K562 (cell line): ENCODE data around the gene UBE2E3. TPM values are rescaled to one million over a fixed set of nuclear protein-coding genes. Genes with fewer than 3 reads are reported as not detected.

Experiments used
- ATAC-seq: fragments of 200-7000 bp; cut with Tn5 transposase; 3 replicates; pipeline ENCODE4 v1.9.1; 2020; ENCODE audit warnings: moderate library complexity
- BruUV-seq: library from RNA; stranded (reverse); fragments of 400-500 nt; replicated peaks from 2 replicates; lab custom pipeline; 2021; lab: Mats Ljungman, UMichigan
- CTCF ChIA-PET: fragments of 300-600 bp; formaldehyde crosslinking; extraction: SDS; loops from one replicate; lab custom pipeline; 2021; ENCODE audit warnings: low intra/inter-chr PET ratio; lab: Yijun Ruan, JAX
- POLR2A ChIA-PET: fragments of 300-600, 350-650 bp; sonication (Branson Sonifier 250); formaldehyde crosslinking; extraction: SDS; loops from one replicate; lab custom pipeline; 2021; ENCODE audit warnings: antibody characterized with exemption, inconsistent platforms; lab: Yijun Ruan, JAX
- DNase-seq, 4 experiments: peaks; one replicate each; pipeline versions ENCODE4 v3.0.0 to v3.0.0-alpha.2; 2011 to 2018; ENCODE audit warnings: low spot score in 3 of 4, mixed read lengths in 3 of 4; ENCODE audit errors: extremely low read depth in 1 of 4
- FAIRE-seq: peaks from 2 replicates; lab custom pipeline; 2011; peaks lifted over from hg19 to GRCh38; lab: Jason Lieb, UNC
- H2AFZ ChIP-seq: 2 replicates; pipeline ENCODE4 v1.6.0; 2011; ENCODE audit warnings: low read depth, low read length, control low read depth, inconsistent platforms
- H3K27ac ChIP-seq: fragments of 200-600 bp; 3 replicates; pipeline ENCODE4 v1.8.0; 2011; ENCODE audit warnings: low read depth, mild to moderate bottlenecking, control low read depth, inconsistent platforms, low read length, moderate library complexity, mixed read lengths; ENCODE audit errors: extremely low read depth
- H3K27me3 ChIP-seq, 2 experiments: fragments of 300-600 bp in 1 of 2; 2 replicates in 1 of 2; 3 replicates in 1 of 2; pipeline versions ENCODE4 v1.6.0 to v1.8.0; 2011; ENCODE audit warnings: inconsistent platforms in 2 of 2, low read length in 2 of 2, mild to moderate bottlenecking in 1 of 2, mixed read lengths in 1 of 2, moderate library complexity in 1 of 2; ENCODE audit not compliant: control insufficient read depth in 2 of 2, insufficient read depth in 2 of 2
- H3K36me3 ChIP-seq: fragments of 300-600 bp; 3 replicates; pipeline ENCODE4 v1.8.0; 2011; ENCODE audit warnings: mild to moderate bottlenecking, low read length, inconsistent platforms; ENCODE audit not compliant: control insufficient read depth, insufficient read depth
- H3K4me1 ChIP-seq, 2 experiments: fragments of 200-600 bp in 1 of 2; replicated peaks in 1 of 2; 2 replicates in 1 of 2; 3 replicates in 1 of 2; pipeline versions ENCODE4 v1.5.1 to v1.8.0; 2011; ENCODE audit warnings: inconsistent platforms in 2 of 2, low read length in 2 of 2, mild to moderate bottlenecking in 1 of 2, mixed read lengths in 1 of 2, moderate library complexity in 1 of 2; ENCODE audit not compliant: control insufficient read depth in 2 of 2, insufficient read depth in 2 of 2
- H3K4me2 ChIP-seq: 2 replicates; pipeline ENCODE4 v1.6.1; 2011; ENCODE audit warnings: low read length, control low read depth, inconsistent platforms, mixed read lengths; ENCODE audit not compliant: insufficient read depth
- H3K4me3 ChIP-seq: fragments of 200-600 bp; sonication (generic), shearing (Covaris generic); 2 replicates; pipeline ENCODE4 v1.5.1; 2016; ENCODE audit warnings: control low read depth, inconsistent platforms
- H3K79me2 ChIP-seq: fragments of 200-600 bp; 3 replicates; pipeline ENCODE4 v1.8.0; 2011; ENCODE audit warnings: low read length, inconsistent platforms; ENCODE audit not compliant: control insufficient read depth, insufficient read depth
- H3K9ac ChIP-seq, 2 experiments: 2 replicates each; pipeline versions ENCODE4 v1.6.0 to v1.6.1; 2011; ENCODE audit warnings: low read depth in 2 of 2, low read length in 2 of 2, control low read depth in 1 of 2, inconsistent platforms in 1 of 2, mild to moderate bottlenecking in 1 of 2, mixed read lengths in 1 of 2; ENCODE audit not compliant: insufficient read depth in 1 of 2
- H3K9me1 ChIP-seq: one replicate; pipeline ENCODE4 v1.6.0; 2011; ENCODE audit warnings: inconsistent platforms, mild to moderate bottlenecking, low read length, moderate library complexity; ENCODE audit not compliant: control insufficient read depth, insufficient read depth
- H3K9me3 ChIP-seq: replicated peaks from 2 replicates; pipeline ENCODE4 v1.5.1; 2011; ENCODE audit warnings: low read depth, low read length, inconsistent platforms; ENCODE audit not compliant: control insufficient read depth, insufficient read depth
- H4K20me1 ChIP-seq: replicated peaks from 2 replicates; pipeline ENCODE4 v1.6.1; 2011; ENCODE audit warnings: low read length, inconsistent platforms, mixed read lengths; ENCODE audit not compliant: control insufficient read depth, insufficient read depth
- ETV6 ChIP-seq, 3 experiments: fragments of 150-350 bp in 1 of 3; sonication (generic) in 1 of 3; formaldehyde crosslinking in 1 of 3; IDR thresholded peaks; 2 replicates each; pipeline versions ENCODE4 v1.6.1 to v1.8.0; 2014 to 2022; ENCODE audit warnings: borderline replicate concordance in 2 of 3, low read depth in 2 of 3, antibody characterized with exemption in 1 of 3, low read length in 1 of 3, mild to moderate bottlenecking in 1 of 3, missing genetic modification reagents in 1 of 3
- HNRNPK ChIP-seq: fragments of 200-400 bp; formaldehyde crosslinking; IDR thresholded peaks from one replicate; pipeline ENCODE4 v1.6.1; 2018; ENCODE audit warnings: mild to moderate bottlenecking, low read depth, low read length; ENCODE audit not compliant: poor library complexity, severe bottlenecking
- NEUROD1 ChIP-seq: fragments of 150-350 bp; IDR thresholded peaks from 2 replicates; pipeline ENCODE4 v1.6.1; 2014; ENCODE audit warnings: borderline replicate concordance, low read length, low read depth; ENCODE audit not compliant: partially characterized antibody
- NFYB ChIP-seq: IDR thresholded peaks from 2 replicates; pipeline ENCODE4 v1.6.1; 2011; ENCODE audit warnings: mild to moderate bottlenecking, moderate library complexity; ENCODE audit not compliant: insufficient read length; ENCODE audit errors: extremely low read depth
- PHF8 ChIP-seq: fragments of 200-600 bp; sonication (generic); IDR thresholded peaks from 2 replicates; pipeline ENCODE4 v1.6.1; 2012; ENCODE audit warnings: mixed run types, mild to moderate bottlenecking, inconsistent platforms, low read length, moderate library complexity, borderline replicate concordance
- POLR2G ChIP-seq: fragments of 200-400 bp; formaldehyde crosslinking; IDR thresholded peaks from 2 replicates; pipeline ENCODE4 v1.6.1; 2017; ENCODE audit warnings: low read depth, mild to moderate bottlenecking, antibody characterized with exemption, low read length, moderate library complexity
- RFX5 ChIP-seq: IDR thresholded peaks from 2 replicates; pipeline ENCODE4 v1.6.1; 2011; ENCODE audit warnings: low read depth, mild to moderate bottlenecking, improper control_type of control experiment, low read length
- TBL1XR1 ChIP-seq, 2 experiments: IDR thresholded peaks; 2 replicates each; pipeline ENCODE4 v1.6.1; 2012; ENCODE audit warnings: improper control_type of control experiment in 2 of 2, low read length in 2 of 2, mild to moderate bottlenecking in 1 of 2
- TSC22D4 ChIP-seq: fragments of 450-650 bp; IDR thresholded peaks from 2 replicates; pipeline ENCODE4 v1.6.1; 2016; ENCODE audit warnings: missing genetic modification characterization, missing biosample characterization, control low read depth
- XRCC3 ChIP-seq: fragments of 450-650 bp; IDR thresholded peaks from 2 replicates; pipeline ENCODE4 v1.6.1; 2017; ENCODE audit warnings: mild to moderate bottlenecking, moderate library complexity
- WGBS: fragments of 100-300 bp; shearing (Covaris generic); methylation state at CpG from one replicate; pipeline ENCODE4 v1.1.6; 2016; ENCODE audit warnings: low coverage, mixed read lengths; ENCODE audit not compliant: insufficient coverage; ENCODE audit errors: missing lambda C conversion rate; 5-methylcytosine and 5-hydroxymethylcytosine counted together
- in situ Hi-C: fragments of 300-500 bp; cut with MboI; formaldehyde crosslinking; loops from 4 replicates; pipeline ENCODE4 v1.15.0; 2018; ENCODE audit warnings: inconsistent platforms, mixed read lengths
- intact Hi-C: fragments of 100-400 bp; cut with micrococcal nuclease; formaldehyde crosslinking; loops from 2 replicates; pipeline ENCODE4 v1.14.2; 2022
- polyA plus RNA-seq, 8 experiments: library from polyadenylated mRNA; depleted of rRNA in 4 of 8; stranded (reverse) in 5 of 8; unstranded in 3 of 8; fragments of >200 nt; fragmentation: Nextera tagmentation in 2 of 8; fragmentation: Illumina TruSeq in 1 of 8; extraction: Ambion mirVana in 2 of 8; extraction: Trizol in 1 of 8; gene quantifications; 2 replicates each; pipeline versions ENCODE4 v1.2.1 to v1.2.3, GENCODE V29; 2011 to 2014; ENCODE audit warnings: inconsistent platforms in 1 of 8, missing spikeins in 1 of 8
- total RNA-seq, 7 experiments: library from RNA; depleted of rRNA in 6 of 7; stranded (reverse); fragments of >200 nt in 6 of 7; fragmentation: Illumina TruSeq in 2 of 7; extraction: Trizol in 2 of 7; gene quantifications; 2 replicates each; pipeline versions ENCODE4 v1.2.1 to v1.2.3, GENCODE V29; 2011 to 2021; ENCODE audit warnings: low replicate concordance in 1 of 7
- TF ChIP-seq, protein P1 (sequence below): fragments of 450-650 bp; IDR thresholded peaks from 2 replicates; pipeline ENCODE4 v1.6.1; 2017; ENCODE audit warnings: antibody characterized with exemption

UBE2E3 gene
- total and polyA plus RNA-seq, 9 of the 15 experiments (the other 6 are each of a cell fraction or from before 2014, with no cell fraction given) = 58.2 to 173 (median 78.0) TPM

GRCh38 chr2:180947208-180947689, 33.2 kb upstream of the UBE2E3 start:
- Histone ChIP-seq H3K9me1 (no peaks in the 10 kb centered on the region), H3K36me3 (no peaks in the 10 kb centered on the region), H3K27ac (no peak overlapping the region), H4K20me1 (no peaks in the 10 kb centered on the region), H3K4me2 (no peak overlapping the region), H3K4me1 (no peaks in the 10 kb centered on the region), H3K27me3 (no peaks in the 10 kb centered on the region), H3K9ac (no peak overlapping the region), H2AFZ (no peak overlapping the region), H3K4me3 (no peak overlapping the region), H3K79me2 (no peaks in the 10 kb centered on the region), H3K9me3 (no peaks in the 10 kb centered on the region)
- TF ChIP-seq POLR2G (no peak), TSC22D4 (tag) (no peak), RFX5 (no peak), TBL1XR1 (IDR thresholded peaks at IDR 0.05; ENCODE audit: low read length in 2 of 2) (no peak), NFYB (no peak)
- intact Hi-C loops = no loop called here
- DNase-seq = no peak
- POLR2A ChIA-PET = no interaction called here
- no peak for FAIRE-seq
- CTCF ChIA-PET = no interaction called here
- ATAC-seq = no peak
- no TSS peak for BruUV-seq
- 27% methylated on average over 1 of the region's 1 CpG for WGBS
- in situ Hi-C loops = no loop called here

- no peaks in the 10 kb centered on the region for H4K20me1 ChIP-seq
- no peaks in the 10 kb centered on the region for H3K36me3 ChIP-seq
- WGBS = 0% methylated on average over 1 of the region's 1 CpG
- H3K4me3 ChIP-seq = no peak overlapping the region
- no peaks in the 10 kb centered on the region for H3K27me3 ChIP-seq
- intact Hi-C loops = no loop called here
- BruUV-seq = no TSS peak
- DNase-seq (no peak), ATAC-seq (no peak), FAIRE-seq (no peak)
- ChIA-PET POLR2A (interaction anchor here (0.6 to 1.4 kb wide), 2 partner anchors 121 to 1088 kb away, joined by 3 to 4 read pairs; no protein-coding TSS in a partner anchor), CTCF (no interaction called here)
- H3K4me2 ChIP-seq = no peak overlapping the region
- no peak overlapping the region for H3K9ac ChIP-seq
- no peaks in the 10 kb centered on the region for H3K4me1 ChIP-seq
- H3K9me1 ChIP-seq = no peaks in the 10 kb centered on the region
- H3K27ac ChIP-seq = no peak overlapping the region
- no peak overlapping the region for H2AFZ ChIP-seq
- no peaks in the 10 kb centered on the region for H3K9me3 ChIP-seq
- in situ Hi-C loops = no loop called here
- no peaks in the 10 kb centered on the region for H3K79me2 ChIP-seq
- TF ChIP-seq, protein P1, sequence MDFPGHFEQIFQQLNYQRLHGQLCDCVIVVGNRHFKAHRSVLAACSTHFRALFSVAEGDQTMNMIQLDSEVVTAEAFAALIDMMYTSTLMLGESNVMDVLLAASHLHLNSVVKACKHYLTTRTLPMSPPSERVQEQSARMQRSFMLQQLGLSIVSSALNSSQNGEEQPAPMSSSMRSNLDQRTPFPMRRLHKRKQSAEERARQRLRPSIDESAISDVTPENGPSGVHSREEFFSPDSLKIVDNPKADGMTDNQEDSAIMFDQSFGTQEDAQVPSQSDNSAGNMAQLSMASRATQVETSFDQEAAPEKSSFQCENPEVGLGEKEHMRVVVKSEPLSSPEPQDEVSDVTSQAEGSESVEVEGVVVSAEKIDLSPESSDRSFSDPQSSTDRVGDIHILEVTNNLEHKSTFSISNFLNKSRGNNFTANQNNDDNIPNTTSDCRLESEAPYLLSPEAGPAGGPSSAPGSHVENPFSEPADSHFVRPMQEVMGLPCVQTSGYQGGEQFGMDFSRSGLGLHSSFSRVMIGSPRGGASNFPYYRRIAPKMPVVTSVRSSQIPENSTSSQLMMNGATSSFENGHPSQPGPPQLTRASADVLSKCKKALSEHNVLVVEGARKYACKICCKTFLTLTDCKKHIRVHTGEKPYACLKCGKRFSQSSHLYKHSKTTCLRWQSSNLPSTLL = no peak
- TF ChIP-seq TBL1XR1 (IDR thresholded peaks at IDR 0.05; ENCODE audit: low read length in 2 of 2) (no peak), ETV6 (IDR thresholded peaks at IDR 0.05; ENCODE audit: borderline replicate concordance in 1 of 2, low read depth in 2 of 2, low read length in 1 of 2) (no peak), ETV6 (CRISPR knock-in tag; IDR thresholded peaks at IDR 0.05; ENCODE audit: borderline replicate concordance) (no peak), PHF8 (no peak), NEUROD1 (no peak), HNRNPK (no peak), XRCC3 (no peak)
Observed at GRCh38 chr2:180949896-180950295, 30.5 kb upstream of the UBE2E3 start.
